ENCODE measurements around the gene METTL23.
"Not testable (repeated sequence)": the region's sequence is repeated elsewhere in the genome, so short reads cannot be mapped to it uniquely, and the experiment has no call there.

The METTL23 gene

DNA sequence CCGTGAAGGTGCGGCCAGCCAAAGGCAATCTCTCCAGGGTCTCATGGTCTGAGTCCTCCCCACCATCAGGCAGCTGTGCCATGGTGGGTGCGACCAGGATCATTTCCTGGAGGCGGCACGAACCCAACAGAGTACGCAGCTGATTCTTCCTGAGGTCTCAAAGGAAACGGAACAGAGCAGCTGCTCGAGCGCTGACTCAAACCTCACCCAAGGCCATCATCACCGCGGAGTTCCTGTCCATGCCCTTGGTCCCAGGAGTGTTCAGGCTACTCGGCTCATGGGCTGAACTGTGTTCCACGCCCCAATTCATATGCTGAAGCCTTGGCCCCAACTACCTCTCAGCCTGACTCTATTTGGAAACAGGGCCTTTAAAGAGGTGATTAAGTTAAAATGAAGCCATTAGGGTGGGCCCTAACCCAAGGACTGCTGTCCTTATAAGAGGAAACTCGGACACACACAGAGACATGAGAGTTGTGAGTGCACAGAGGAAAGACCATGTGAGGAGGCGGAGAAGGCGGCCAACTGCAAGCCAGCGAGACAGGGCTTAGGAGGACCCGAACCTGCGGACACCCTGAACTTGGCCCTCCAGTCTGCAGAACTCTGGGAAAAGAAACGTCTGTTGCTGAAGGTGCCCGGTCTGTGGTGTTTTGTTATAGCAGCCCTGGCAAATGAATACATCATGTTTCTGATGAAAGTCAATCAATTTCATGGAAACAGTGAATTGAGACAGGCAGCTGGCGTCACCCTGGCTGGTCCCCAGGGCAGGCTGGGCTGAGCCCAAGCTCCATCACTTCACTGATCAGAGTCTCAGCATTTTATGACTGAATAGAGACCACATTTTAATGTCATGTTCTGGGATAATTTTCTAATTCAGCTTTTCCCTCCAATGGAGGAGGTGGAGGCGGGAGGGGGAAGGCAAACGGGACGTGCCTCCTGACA, 29.6 kb upstream of the METTL23 start:
- peak; percentile 52 for DNase-seq

- DNase-seq = no peak
These were observed 28.8 kb upstream of the METTL23 start for GRCh38 chr17:76697702-76698465.

DNA sequence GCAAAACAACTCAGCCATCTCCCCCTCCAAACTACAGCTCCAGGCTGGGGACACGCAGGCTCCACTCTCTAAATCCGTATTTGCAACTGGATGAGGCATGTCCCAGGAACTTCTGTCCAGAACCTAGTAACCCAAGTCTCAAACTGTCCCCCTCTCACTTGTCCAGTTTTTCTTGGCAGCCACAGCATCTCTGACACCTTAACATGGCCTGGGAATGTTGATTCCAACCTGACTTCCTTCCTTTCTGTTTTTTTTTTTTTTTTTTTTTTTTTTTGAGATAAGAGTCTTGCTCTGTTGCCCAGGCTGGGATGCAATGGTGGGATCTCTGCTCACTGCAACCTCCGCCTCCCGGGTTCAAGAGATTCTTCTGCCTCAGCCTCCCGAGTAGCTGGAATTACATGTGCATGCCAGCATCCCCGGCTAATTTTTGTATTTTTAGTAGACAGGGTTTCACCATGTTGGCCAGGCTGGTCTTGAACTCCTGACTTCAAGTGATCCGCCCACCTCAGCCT, 28.1 kb upstream of the METTL23 start:
- DNase-seq = not testable (repeated sequence)

GRCh38 chr17:76700270-76700616, 26.4 kb upstream of the METTL23 start:
- DNase-seq = no peak

- peak; percentile 42 for DNase-seq
These were observed 25.8 kb upstream of the METTL23 start for GRCh38 chr17:76700617-76701470.

GRCh38 chr17:76701471-76701967, 25.1 kb upstream of the METTL23 start:
- no peak for DNase-seq

GRCh38 chr17:76702076-76702475, 24.6 kb upstream of the METTL23 start:
- DNase-seq = no peak

GRCh38 chr17:76702941-76703637, 23.6 kb upstream of the METTL23 start:
- DNase-seq = no peak

- DNase-seq = no peak
These were observed 21.8 kb upstream of the METTL23 start for GRCh38 chr17:76704805-76705204.

DNA sequence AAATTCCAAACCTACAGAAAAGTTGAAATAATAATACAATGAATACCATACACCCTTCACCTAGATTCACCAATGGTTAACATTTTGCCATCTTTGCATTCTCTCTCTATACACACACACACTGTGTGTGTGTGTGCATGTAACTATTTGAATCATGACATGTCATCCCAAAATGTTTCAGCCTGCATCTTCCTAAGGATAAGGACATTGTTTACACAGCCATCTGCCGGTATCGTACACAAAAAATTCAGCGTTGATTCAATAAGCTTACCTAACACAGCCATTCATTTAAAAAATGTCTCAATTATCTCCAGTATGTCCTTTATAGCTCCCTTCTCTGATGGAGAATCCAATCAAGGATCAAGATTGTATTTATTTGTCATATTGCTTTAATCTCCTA, 19.8 kb upstream of the METTL23 start:
- DNase-seq = no peak

DNA sequence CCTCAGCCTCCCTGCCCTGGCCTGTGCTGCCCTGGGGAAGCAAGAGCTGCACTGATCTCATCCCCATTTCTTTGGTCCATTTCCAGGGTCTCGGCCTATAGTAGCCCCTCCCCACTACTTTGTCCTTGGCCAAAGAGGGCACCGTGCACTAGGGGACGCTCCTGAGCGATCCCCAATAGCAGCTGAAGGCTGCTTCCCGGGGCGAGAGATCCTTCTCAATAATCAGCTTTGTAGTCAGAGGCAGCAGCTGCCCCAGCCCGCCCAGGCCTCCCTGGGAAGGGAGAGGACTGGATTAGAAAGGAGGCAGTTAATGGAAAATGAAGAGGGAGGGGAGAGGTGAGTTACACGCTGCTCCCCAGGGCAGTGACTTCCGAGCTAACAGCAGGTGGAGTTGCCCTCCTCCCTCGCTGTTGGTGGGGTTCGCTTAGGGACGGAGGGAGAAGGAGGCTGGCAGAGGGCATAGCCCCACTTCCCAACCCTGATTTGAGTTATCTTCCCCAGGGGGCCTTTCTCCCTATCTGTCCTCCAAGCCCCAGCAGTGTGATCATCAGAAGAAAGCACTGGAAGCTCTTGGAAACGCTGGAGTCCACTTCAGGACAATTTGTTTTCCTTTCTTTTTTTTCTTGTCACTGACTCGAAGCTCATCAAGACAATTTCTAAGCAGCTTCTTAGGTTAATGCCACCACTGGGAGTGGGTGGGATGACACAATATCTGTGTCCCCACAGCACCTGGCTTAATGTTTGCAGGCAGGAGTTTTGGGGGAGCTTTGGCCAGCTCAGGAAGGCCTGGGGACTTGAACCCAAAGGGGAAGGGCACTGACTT, 18.4 kb upstream of the METTL23 start:
- no peak for DNase-seq

- no peak for DNase-seq
These were observed 17.3 kb upstream of the METTL23 start for GRCh38 chr17:76709077-76709950.

DNA sequence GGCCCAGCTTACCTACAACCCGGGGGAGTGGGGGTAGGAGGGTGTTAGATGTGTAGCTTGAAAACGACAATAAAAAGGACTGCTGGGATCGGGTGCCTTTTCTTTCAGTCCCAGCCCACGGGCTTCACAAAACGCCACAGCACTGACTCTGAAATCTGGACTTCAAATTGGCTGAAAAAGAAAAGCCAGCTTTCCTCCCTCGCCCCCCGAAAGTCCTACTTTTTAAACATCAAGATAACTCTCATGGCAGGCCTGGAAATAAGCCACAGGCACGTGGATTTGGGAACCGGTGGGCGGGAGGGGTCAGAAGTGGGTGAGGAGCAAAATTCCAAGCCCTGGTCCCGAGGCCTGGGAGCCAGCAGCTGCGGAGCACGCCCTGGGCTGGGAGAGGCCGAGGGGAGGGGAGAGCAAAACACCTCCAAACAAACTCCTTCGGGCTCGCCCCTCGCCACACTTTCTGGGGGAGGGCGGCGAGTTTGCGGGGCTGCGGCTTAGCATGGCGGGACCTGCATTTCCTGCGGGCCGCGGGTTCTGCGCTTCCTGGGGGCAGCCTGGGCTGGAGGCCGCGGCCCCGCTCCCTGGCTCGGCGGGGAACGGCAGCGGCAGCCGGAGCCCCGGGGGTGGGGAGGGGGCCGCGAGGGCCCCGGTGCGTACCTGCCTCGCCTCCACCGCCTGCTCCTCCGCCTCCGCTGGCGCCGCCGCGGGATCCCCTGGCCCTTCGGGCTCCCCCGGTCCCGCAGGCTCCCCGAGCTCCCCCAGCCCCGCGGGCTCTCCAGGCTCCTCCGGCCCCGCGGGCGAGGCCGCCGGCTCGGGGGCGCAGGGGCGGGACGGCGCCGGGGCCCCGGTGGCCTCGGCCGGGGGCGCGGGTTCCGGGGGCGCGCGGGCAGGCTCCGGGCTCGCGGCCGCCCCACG, 16.4 kb upstream of the METTL23 start:
- not testable (repeated sequence) for DNase-seq

GRCh38 chr17:76710863-76711611, 15.6 kb upstream of the METTL23 start, which contains the start of gene MXRA7:
Gene MXRA7 (minus strand): TSS chr17:76710965. CDS start chr17:76710946, 19 bp downstream.
- peak; percentile 14 for DNase-seq

- not testable (repeated sequence) for DNase-seq
These were observed 14.3 kb upstream of the METTL23 start for GRCh38 chr17:76712321-76712720.

DNA sequence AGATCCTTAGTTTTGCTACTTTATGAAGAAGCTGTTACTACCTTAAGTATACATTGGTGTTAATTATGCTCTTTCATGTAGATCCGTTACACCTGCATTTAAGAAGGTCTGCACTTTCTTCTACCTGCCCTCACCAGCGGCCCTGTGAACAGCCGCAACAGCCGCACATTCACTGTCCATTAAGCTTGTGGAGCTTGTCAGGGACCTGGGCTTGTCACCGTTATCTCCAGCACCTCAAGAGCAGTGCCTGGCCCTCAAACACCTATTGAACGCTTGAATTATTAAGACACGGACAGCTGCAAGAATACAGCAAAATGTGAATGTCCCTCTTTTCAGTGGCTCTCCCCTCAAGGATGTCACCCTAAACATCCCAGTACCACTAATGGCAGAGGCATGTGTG, 12.9 kb upstream of the METTL23 start:
- DNase-seq = no peak

DNA sequence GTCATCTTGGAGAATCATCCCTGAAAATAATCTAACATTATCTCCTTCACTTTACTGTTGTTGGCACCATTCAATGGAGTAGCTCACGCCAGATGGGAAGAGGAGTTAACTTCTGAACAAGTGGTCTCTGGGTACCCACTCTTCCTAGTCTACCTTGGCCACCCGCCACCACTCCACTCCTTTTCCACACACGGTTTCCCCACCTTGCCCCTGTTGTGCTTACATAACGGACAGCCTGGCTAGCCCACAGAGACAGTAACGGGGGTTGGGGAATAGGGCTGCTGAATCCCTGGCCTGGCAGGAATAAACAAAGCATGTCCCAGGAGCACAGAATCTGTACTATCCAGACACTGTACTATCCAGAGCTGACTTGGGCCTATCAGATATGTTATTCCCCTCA, 12.3 kb upstream of the METTL23 start:
- no peak for DNase-seq
